Activated T-cell treated with anti-CD3 and anti-CD28 coated beads for 1 hour (primary cell): ENCODE data around the gene ADRA2C.

ENCODE experiments used
- DNase-seq: peaks from one replicate; pipeline ENCODE4 v3.0.0-alpha.2; 2020; ENCODE audit warnings: low read depth

The ADRA2C gene

DNA sequence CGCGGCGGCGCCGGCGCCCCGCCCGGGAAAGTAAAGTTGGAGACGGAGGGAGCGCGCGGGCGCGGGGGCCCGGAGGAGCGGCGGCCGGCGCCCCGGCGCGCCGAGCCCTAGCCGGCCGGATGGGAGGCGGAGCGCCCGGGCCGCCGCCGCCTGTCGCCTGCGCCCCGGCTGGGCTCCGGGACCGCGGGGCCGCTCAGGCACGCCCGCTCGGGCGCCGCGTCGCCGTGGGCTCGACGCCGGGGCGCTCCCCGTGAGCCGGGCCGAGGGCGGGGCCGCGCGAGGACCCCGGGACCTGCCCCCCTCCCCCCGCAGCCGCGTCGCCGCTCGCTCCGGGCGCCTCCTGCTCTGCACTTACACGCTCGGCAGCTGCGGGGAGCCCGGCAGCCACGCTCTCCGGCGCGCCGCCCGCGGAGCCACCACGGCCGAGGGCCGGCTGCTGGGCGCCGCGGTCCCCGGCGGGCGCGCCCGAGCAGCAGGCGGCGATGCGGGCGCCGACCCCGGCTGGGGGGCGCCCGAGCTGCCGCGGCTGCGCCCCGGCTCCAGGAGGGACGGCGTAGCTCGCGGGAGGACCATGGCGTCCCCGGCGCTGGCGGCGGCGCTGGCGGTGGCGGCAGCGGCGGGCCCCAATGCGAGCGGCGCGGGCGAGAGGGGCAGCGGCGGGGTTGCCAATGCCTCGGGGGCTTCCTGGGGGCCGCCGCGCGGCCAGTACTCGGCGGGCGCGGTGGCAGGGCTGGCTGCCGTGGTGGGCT, at the start of gene ADRA2C:
Gene ADRA2C (plus strand): TSS at position 350 of the 749 bp plus-strand sequence. CDS start 222 bp downstream, at position 572.
- no peak for DNase-seq

DNA sequence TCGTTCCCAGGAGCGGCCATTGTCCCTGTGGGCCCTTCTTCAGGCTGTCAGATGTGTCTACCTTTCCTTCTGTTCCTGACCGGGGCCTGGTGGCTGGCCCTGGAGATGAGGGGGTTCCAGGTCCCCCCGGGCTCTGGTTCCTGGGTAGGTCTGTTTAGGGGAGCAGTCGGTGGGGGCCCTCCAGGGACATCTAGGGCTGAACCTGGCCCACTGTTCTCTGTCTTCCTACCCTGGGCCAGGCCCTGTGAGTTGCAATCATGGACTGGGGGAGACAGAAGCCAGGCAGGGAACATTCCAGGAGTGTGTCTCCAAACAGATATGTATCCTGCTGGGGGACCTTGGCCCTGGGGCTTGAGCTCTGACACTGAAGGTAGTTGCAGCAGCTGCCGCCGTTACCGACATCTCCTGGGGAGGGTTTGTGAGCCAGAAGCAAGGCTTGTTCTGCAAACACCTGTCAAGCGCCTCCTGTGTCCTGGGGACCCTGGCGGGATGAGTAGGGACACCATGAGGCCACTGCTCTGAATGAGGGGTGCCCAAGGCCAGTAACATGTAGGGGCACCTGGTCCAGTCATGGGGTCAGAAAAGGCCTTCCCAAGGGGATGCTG, 49.5 kb upstream of the ADRA2C start:
- DNase-seq, result no peak

DNA sequence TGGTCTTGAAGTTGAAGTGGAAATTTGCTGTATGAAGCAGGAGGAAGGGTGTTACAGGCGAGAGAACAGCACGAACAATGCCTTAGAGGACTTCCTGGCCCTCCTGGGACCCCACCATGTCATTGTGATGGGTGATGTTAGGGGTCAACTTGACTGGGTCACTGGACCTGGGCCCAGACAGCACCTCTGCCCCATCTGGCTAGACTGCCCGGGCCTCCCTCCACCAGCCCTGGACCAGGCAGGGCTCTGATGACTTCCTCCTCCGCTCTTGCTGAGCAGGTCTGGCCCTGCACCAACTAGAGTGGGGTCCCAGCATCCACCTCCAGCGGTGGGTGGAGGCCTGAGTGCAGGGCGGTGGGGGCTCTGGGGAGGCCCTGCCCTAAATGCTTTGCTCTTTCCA, 48.9 kb upstream of the ADRA2C start:
- DNase-seq, result no peak

DNA sequence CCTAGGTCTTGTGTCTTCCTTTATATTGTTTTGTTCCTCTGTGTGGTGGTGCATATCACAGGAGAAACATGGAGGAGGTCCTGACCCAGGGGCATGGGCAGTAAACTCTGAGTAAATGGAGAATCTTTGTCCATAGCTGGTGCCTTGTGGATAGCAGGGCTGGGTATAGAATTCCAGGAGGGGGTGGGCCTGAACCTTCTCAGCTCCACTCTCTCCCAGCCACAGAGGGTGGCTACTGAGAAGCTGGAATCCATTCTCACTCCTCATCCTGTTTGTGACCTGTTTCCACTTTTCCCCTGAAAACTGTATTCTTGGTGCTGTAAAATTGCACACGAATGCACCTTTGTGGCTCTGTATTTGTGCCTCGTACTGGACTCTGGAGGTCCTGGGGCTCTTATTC, 47.7 kb upstream of the ADRA2C start:
- no peak for DNase-seq

DNA sequence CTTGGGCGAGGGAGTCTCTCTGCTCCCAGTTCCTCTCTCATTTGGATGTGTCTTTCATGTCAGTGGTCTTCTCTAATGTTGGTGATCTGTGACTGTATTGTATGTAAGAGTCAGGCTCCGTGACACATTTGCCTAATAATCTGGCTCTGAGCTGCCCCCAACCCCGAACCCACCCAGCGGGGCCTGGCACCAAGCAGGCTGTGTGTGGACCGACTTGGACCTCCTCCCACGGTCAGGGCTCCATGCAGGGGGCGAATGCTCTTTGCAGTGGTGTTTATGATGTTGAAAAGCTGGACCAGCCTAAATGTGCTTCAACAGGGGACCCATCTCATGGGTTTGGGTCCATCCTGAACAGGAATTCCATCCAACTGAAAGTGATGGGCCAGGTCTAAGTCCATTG, 47.0 kb upstream of the ADRA2C start:
- no peak for DNase-seq

DNA sequence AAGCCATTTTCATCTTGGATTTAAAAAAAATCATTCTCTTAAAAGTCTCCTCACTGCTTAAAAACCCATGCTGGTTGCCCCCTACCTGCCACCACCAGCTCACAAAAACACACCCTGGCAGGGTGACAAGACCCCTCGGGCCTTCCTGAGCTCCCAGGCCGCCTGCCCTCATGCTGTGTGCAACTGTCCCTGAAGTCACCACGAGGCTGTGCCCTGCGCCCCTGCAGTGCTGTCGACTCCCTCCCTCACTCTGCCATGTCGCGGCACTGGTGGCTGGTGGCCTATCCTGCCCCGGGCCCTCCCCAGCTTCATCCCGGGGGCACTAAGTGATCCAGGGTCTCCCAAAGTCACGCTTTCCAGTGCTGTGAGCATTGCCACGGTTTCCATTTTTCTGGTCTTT, 46.3 kb upstream of the ADRA2C start:
- DNase-seq, result no peak

DNA sequence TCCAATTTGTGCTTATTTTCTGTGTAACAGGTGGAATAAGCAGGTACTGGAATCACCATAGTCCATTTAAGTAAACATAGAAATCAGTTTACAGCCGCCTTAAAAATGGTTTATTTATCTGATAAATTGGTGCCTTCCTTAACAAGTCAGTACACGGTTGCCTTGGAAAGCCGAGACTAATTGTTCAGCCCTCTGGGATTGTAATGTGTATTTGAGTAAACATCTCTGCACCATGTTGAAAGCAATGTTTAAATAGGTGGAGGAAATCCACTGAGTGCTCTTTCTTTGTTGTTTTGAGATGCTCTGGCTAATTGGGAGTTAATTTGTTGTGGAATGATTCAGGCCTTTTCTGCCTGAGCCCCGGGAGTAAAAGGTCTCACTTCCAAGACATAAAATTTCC, 45.7 kb upstream of the ADRA2C start:
- DNase-seq, result no peak

DNA sequence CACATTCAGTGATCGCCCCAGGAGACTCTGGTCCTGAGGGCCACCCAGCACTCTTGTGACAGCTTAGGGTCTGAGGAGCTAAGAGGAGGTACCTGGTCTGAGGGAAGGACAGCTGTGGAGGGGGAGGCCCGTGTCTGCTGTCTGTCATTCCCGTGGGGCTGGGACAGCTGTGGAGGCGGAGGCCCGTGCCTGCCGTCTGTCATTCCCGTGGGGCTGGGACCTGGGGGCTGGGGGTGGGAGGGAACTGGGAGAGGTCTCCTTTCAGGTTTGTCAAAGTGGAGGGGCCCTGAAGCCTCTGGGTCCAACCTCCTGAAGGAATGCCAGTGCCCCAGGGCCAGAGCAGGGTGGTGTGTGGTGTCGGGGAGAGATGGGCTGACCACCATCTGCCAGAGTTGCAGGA, 45.0 kb upstream of the ADRA2C start:
- no peak for DNase-seq

DNA sequence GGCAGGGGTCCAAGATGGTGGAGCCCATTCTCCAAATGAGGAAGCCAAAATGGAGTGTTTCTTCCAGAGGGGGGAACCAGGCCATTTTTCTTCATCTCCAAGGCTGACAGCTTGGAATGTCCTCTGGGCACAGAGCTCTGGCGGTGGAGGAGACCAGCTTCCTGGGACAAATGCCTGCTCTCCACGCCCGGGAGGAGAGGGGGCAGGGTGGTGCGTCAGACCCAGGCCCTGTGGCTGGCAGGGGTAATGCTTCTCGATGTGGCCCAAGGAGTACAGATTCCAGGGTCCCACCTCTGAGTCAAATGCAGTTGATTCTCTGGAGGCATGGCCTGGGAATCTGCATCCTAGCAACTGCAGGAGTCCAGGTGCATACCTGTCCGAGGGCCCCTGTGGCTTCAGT, 44.6 kb upstream of the ADRA2C start:
- DNase-seq, result no peak

DNA sequence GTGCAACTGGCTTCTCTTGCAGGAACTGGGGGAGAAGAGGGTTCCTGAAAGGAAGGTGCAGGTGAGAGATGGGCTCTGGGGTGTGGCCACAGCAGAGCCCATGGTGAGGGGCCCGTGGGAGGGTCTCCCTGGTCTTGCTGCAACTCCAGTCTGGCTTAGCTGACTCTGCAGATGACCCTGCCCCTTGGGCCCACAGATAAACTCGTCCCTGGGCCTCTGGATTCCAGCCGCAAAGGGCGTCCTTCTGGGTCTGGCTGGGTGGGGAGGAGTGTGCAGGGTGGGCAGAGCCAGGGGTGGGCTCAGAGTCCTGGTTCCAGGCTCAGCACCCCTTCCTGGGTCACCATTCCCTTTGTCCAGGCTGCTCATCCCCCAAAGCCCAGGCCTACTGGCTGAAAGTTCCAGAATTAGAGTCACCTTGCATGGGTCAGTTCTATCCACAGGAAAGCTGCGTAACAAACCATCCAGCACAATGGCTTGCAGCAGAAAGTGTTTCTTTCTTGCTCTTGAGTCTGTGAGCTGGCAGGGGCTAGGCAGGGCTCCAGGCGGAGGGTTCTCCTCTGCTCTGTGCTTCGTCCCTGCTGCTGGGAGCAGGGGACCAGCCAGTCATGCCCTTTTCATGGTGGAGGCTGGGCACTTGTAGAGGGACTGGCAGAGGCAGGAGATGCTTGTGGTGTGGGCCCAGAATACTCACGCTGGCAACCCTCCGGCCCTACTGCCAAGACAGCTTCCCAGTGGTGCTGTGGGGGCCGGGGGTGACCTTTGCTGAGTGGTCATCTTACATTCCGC, 43.5 kb upstream of the ADRA2C start:
- no peak for DNase-seq

DNA sequence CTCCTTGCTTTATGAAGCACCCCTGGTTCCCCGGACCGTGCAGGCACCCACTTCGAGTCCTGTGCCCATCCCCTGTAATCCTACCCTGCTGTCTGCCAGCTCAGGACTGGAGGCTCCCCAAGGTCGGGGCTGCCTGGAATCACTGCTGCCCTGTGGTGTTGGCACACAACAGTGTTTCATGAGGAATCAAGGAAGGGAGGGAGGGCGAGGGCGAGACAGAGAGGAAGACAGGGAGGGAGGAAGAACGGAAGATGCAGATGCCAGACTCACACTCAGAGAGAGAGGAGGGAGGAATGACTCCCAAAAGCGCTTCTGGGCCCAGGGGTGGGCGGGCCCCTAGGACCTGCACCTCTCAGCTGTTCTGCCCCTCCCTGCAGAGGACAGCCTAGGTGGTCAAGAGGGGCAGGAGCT, 42.9 kb upstream of the ADRA2C start:
- DNase-seq, result no peak

DNA sequence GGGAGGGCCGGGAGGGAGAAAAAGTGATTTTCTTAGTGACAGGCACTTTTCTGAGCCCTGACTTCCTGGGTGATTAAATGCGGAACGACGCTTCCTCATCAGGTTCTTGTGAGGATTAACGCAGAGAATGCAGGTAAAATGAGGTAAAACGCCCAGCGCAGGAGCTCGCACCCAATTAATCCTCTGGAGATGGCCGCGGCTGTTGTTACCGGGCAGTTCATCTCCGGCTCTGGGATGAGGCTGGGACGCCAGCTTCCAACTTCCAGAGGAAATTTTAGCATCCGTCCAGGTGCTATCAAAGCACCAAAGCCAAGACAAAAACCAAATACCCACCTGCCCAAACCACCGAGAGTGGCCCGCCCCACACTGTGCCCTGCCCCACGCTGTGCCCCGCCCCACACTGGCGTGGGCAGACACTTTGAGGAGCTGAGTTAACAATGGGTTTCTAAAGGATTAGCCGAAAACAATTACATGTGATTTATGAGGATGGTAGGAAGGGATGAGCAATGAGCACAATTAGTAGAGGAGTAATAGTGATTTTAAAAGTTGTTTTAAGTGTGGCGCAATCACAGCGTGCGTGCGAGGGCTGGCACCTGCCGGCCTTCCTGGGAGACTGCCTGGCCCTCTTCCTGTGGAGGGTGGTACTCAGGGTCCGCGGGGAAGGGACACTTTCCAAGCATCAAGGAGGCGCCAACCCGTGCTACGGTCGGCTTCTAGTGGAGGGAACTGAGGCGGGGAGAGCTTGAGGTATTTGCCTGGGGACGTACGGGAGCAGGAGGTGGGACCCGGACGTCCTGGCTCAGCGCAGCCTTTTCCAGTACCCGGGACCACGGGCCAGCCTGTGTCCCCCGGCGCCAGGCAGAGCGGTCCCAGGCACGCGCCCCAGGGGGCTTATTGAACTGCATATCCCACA, 41.6 kb upstream of the ADRA2C start:
- DNase-seq, result no peak

DNA sequence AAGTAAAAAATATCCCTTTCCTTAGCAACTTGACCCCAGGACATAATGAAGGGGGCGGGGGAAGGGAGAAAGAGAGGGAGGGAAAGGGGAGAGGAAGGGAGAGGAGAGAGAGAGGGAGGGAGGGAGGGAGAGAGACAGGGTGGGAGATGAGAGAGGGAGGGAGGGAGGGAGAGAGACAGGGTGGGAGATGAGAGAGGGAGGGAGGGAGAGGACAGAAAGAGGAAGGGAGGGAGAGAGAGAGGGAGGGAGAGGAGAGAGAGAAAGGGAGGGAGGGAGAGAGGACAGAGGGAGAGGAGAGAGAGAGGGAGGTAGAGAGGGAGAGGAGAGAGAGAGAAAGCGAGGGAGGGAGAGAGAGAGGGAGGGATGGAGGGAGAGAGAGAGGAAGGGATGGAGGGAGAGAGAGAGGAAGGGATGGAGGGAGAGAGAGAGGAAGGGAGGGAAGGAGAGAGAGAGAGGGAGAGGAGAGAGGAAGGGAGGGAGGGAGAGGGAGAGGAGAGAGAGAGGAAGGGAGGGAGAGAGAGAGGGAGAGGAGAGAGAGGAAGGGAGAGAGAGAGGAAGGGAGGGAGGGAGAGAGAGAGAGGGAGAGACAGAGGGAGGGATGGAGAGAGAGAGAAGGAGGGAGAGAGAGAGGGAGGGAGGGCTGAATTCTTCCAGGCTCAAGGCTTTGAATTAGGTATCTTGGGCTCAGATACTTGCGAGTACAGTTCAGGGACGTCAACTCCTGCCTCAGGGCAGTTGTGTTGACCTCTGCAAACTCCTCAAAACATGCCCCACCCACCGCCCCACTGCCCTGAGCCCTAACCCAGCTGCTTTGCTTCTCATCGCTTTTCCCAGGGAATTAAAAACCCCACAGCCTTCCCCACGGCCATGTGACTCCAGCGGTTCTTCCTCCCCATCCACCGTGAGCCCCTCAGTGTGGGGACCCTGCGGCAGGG, 40.0 kb upstream of the ADRA2C start:
- DNase-seq, result no peak

DNA sequence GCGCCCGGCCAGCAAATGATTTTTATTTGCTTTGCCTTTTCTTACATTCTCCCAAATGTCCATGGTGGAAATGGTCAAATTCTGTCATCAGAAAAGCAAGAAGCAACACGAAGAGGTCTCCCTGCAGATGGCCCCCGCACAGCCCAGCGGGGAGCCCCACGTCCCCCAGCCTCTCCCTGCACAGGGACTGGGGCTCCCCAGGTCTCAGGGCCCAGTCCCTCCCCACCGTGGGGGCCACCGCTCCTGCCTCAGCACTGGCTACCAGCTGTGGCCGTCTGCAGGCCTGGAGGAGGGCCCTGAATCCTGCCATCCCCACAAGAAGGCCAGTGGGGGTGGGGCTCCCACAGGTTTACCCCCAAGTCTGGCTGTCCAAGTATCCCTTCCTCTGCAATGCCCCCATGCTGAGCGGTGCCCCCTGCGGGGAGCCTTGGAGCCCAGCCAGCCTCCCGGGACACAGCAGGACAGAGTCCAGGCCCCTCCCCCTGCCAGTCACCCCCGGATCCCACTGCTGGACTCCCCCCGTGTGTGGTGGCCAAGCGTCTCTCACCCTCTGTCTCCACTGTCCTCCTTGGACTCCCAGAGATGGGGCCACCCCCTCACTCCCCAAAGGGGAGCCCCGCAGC, 38.2 kb upstream of the ADRA2C start:
- DNase-seq, result no peak

DNA sequence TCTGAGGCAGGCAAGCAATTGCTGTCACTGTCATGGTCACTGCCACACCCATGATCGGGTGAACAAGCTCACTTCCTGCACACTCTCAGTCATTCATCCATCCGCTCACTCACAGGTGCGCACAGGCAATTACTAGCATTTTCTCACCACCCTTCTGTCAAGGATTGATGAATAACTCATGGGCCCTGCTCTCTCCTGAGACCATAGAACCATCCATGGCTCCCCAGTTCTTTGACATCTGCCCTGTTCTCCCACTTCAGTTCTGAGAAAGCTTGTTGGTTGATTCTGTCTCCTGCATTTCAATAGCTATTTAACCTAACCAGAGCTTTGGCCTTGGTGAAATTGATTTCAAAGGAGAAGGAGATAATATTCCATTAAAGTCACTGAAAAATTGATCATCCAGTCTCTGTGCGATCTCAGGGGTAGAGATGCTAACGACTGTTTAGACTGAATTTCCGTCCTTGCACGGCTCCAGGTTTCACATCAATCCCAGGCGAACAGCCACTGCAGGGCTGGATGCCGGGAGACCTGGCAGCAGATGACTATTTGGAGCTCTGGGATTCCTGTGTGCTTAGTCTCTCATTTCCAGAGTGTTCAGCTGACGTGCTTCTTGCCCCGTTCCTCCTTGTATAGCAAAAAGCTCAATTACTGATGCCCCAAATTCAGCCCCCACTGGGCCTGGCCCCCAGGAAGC, 36.9 kb upstream of the ADRA2C start:
- DNase-seq, result no peak

DNA sequence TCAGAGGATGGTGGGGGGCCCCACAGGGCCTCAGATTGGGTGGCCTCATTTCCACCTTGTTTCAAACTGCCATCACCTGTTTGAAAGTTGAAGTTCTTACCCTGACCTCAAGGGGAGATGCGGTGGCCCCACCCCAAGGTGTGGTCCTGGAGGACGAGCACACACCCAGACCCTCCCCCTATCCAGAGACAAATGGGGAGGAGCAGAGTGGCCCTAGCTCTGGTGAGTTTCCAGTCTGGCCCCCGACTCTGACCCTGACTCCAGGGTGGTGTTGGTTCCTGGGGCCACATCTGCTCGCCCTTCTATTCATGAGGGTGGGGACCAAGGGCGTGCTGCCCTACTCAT, 36.3 kb upstream of the ADRA2C start:
- no peak for DNase-seq

DNA sequence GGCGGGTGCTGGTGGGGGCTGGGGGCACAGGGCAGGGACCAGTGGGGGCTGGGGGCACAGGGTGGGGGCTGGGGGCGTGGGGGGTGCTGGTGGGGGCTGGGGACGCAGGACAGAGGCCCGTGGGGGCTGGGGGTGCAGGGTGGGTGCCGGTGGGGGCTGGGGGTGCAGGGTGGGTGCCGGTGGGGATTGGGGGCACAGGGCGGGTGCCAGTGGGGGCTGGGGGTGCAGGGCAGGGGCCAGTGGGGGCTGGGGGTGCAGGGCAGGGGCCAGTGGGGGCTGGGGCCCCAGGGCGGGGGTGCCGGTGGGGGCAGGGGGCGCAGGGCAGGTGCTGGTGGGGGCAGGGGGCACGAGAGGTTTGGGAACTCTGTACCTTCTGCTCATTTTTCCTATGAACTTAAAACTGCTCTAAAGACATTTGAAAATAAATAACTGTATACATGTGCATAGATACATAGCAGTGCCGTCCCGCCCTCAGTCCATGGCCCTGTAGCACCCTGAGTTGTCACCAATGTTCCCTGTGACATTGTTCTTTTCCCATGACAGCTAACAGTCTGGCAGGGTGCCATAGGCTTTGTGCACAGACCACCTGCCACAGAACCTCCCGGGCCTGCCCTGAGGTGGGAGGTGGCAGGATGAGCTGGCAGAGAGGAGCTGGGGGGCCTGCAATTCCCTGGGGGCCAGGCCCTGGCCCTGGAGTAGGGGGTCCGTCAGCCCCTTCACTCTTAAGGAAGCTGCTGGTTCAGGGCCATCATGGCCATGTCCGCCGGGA, 35.6 kb upstream of the ADRA2C start:
- no peak for DNase-seq

DNA sequence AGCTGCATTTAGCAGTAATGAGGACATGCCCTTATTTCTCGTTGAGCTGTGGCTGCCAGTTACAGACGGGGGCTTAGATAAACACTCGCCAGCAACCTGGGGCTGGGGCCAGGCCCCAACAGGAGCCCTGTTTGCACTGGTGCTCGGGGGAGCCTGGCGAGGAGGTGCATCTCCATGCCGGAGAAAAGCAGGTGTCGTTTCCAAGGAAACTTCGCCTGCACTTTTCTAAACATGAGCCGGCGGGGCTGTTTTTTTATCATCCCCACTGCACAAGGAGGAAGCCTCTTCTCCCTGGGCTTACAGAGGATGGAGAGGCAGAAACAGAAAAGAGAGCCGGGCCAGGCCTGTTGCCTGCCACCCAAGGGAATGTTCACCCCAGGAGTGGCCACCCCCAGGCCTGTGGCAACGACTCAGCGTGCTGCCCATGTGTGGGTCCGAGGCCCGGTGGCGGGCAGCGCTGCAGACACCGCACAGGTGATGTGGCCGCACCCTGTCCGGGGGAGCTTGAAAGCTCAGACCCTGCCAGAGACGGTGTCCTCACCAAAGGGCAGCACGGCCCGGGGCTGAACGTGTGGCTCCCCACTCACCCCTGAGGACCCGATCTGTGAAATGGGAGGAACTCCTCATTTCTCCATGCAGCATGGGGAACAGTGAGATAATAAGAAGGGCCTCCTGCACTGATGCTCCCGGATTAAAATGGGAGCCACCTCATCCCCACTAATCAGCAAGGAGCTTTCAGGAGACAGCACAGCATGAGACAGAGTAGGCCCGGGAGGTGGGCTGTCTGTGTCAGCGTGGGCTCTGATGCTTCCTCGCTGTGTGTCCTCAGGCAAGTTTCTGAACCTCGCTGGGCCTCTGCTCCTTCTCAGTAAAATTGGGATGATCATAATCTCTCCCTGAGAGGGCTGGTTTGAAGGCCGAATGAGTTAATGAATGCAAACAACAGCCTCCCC, 33.8 kb upstream of the ADRA2C start:
- no peak for DNase-seq
